BJ (cell line): ENCODE results near the gene CCDC6. TPM values are rescaled to one million over a fixed set of nuclear protein-coding genes. Genes with fewer than 3 reads are reported as not detected.
"Not testable (repeated sequence)": the region's sequence is repeated elsewhere in the genome, so short reads cannot be mapped to it uniquely, and the experiment has no call there.

ENCODE experiments used
- CTCF ChIA-PET: fragments of 350-600 bp; formaldehyde crosslinking; extraction: SDS; loops from one replicate; lab custom pipeline; 2021; ENCODE audit warnings: antibody characterized with exemption, inconsistent platforms; lab: Yijun Ruan, JAX
- POLR2A ChIA-PET: fragments of 300-600 bp; sonication (Branson Sonifier 250); formaldehyde crosslinking; extraction: SDS; loops from one replicate; lab custom pipeline; 2021; ENCODE audit warnings: antibody characterized with exemption; lab: Charles Lee
- DNase-seq: peaks from one replicate; pipeline ENCODE4 v3.0.0-alpha.2; 2011; ENCODE audit warnings: low read depth
- H3K27me3 ChIP-seq: 2 replicates; pipeline ENCODE4 v1.6.0; 2011; ENCODE audit warnings: low read length; ENCODE audit not compliant: control insufficient read depth, insufficient read depth
- H3K36me3 ChIP-seq: 2 replicates; pipeline ENCODE4 v1.5.1; 2011; ENCODE audit warnings: low read length; ENCODE audit not compliant: control insufficient read depth, insufficient read depth
- H3K4me3 ChIP-seq: 2 replicates; pipeline ENCODE4 v1.5.1; 2011; ENCODE audit warnings: low read depth, mild to moderate bottlenecking, control low read depth, low read length
- polyA minus RNA-seq: library from RNA; depleted of rRNA, polyadenylated mRNA; stranded (reverse); fragments of >200 nt; gene quantifications from 2 replicates; pipeline ENCODE4 v1.2.3, GENCODE V29; 2011; rRNA and poly(A)+ RNA removed
- polyA plus RNA-seq: library from polyadenylated mRNA; depleted of rRNA; stranded (reverse); fragments of >200 nt; gene quantifications from 2 replicates; pipeline ENCODE4 v1.2.3, GENCODE V29; 2011; rRNA removed
- TF ChIP-seq, protein P1 (sequence below): IDR thresholded peaks from 2 replicates; pipeline ENCODE4 v1.5.1; 2011; ENCODE audit warnings: low read depth, mild to moderate bottlenecking, control low read depth, inconsistent platforms, low read length, moderate library complexity; ENCODE audit not compliant: insufficient read depth

The CCDC6 gene
- polyA plus RNA-seq (17.2 and 28.4 TPM in 2 replicates), polyA minus RNA-seq (35.7 and 40.5 TPM in 2 replicates)

DNA sequence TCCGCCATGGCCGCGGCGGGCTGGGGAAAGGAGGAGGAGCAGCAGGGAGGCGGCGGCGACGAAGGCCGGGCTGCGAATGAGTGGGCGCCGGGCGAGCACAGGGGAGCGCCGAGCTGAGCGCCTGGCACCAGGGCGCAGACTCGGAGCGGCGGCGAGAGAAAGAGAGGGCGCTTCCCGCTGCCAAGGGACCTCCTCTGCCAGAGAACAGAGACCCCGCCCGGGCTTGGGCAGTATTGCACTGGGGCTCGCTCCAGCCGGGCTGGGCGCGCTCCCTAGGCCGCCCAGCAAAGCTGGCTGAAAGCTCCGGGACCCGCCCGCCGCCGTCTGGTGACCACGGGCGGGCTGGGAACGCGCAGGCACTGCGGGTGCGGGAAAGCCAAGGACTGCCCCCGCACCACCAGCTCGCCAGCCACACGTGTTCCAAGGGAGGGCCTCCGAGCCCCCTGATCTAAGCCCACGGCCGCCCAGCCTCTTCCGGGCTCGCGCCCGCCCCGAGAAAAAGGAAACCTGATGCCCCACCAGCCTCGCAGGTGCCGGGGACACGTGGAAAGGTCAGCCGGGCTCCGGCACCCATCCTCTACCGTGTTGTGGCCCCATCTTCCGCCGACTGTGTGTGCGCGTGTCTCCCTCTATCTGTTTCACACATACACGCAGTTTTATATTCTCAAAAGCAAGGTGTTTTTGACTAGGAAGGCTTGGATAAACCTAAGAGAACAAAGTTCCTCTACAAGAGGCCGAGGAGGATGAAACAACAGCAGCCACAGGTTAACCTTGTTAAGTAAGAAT, at the start of gene CCDC6:
TSS of gene CCDC6 (minus strand) at position 140 of the 786 bp plus-strand sequence. CDS start at position 8, 132 bp downstream.
- POLR2A ChIA-PET: no interaction called here
- DNase-seq: peak; percentile 55

DNA sequence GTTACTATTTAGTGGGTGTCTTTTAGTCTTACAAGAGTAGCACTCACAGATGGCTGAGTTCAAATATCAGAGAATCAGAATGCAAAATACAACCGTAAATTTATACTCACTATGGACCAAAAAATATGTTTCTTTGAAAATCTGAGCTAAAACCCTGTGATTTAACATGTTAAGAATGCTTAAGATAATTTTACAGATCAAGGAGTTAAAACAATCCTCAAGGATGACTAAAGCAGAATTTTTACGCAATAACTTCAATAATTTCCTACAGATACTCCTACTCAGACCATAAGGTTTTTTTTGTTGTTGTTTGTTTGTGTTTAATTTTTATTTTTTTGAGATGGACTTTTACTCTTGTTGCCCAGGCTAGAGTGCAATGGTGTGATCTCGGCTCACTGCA, 47.9 kb upstream of the CCDC6 start:
- no peak for DNase-seq
- CTCF ChIA-PET: no interaction called here
- Histone ChIP-seq H3K36me3 (no peaks in the 10 kb centered on the region), H3K4me3 (no peak overlapping the region), H3K27me3 (no peaks in the 10 kb centered on the region)
- POLR2A ChIA-PET: no interaction called here
- TF ChIP-seq, protein P1, sequence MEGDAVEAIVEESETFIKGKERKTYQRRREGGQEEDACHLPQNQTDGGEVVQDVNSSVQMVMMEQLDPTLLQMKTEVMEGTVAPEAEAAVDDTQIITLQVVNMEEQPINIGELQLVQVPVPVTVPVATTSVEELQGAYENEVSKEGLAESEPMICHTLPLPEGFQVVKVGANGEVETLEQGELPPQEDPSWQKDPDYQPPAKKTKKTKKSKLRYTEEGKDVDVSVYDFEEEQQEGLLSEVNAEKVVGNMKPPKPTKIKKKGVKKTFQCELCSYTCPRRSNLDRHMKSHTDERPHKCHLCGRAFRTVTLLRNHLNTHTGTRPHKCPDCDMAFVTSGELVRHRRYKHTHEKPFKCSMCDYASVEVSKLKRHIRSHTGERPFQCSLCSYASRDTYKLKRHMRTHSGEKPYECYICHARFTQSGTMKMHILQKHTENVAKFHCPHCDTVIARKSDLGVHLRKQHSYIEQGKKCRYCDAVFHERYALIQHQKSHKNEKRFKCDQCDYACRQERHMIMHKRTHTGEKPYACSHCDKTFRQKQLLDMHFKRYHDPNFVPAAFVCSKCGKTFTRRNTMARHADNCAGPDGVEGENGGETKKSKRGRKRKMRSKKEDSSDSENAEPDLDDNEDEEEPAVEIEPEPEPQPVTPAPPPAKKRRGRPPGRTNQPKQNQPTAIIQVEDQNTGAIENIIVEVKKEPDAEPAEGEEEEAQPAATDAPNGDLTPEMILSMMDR: no peak

More for the DNA sequence above, at the start of gene CCDC6:
- peak within 1 kb of the TSS; percentile 94 for H3K4me3 ChIP-seq
- TF ChIP-seq, protein P1: peak; percentile 75
- CTCF ChIA-PET: interaction anchor here (0.6 to 2.1 kb wide), 18 partner anchors 8 to 280 kb away, joined by 3 to 10 read pairs (median 4); no protein-coding TSS in a partner anchor
- no peaks in the 10 kb centered on the region for H3K27me3 ChIP-seq
- no peaks in the 10 kb centered on the region for H3K36me3 ChIP-seq

DNA sequence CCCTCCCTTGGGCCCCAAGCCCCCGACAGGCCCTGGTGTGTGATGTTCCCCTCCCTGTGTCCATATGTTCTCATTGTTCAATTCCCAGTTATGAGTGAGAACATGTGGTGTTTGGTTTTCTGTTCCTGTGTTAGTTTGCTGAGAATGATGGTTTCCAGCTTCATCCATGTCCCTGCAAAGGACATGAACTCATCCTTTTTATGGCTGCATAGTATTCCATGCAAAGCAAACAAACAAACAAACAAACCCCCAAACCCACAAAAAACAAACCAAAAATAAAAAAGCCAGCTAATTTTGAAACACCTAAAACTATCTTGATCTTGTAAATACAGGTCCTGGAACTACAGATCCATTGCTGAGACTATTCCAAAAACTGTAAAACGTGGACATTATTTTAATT, 47.4 kb upstream of the CCDC6 start:
- H3K4me3 ChIP-seq, H3K36me3 ChIP-seq, DNase-seq, CTCF ChIA-PET, H3K27me3 ChIP-seq, POLR2A ChIA-PET: not testable (repeated sequence)

DNA sequence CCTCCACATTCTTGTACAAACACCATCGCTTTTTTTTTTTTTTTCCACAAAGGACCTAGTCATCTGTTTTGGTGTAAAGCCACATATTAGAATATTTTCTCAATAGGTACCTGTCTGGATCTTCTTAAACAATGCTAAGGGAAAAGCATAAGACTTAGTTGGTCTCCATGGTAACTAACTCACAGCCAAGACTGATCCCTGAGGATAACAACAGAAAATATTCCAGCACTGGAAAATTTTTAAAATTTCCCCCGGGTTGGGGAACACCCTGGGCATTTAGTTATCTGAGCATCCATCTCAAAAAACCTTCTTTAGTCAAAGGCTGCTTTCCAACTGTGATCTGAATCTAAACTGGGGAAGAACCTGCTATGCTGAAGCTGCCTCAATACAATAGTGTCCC, 43.7 kb upstream of the CCDC6 start:
- ChIA-PET CTCF (no interaction called here), POLR2A (no interaction called here)
- DNase-seq: no peak
- Histone ChIP-seq H3K27me3 (no peaks in the 10 kb centered on the region), H3K4me3 (no peak overlapping the region), H3K36me3 (no peaks in the 10 kb centered on the region)
- TF ChIP-seq, protein P1: no peak

DNA sequence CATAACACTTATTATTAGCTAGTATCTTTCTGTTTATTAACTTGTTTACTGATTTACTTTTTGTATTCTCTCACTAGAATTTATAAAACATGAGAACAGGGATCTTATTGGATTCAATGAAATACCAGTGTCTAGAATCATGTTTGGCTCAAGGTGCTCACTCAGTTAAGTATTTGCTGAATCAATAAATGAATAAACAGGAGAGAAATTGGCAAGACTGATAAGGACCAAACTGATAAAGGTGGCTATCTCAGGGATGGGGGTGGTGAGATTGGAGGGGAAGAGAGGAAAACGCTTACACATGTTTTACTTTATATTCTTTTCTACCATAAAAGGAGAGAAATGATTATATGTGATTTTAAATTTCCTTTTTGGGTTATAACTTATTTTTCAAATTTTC, 43.3 kb upstream of the CCDC6 start:
- POLR2A ChIA-PET: no interaction called here
- Histone ChIP-seq H3K27me3 (no peaks in the 10 kb centered on the region), H3K36me3 (no peaks in the 10 kb centered on the region), H3K4me3 (no peak overlapping the region)
- CTCF ChIA-PET: no interaction called here
- DNase-seq: no peak
- TF ChIP-seq, protein P1: no peak
